ENCODE results near the gene CDCA7L.
"Not testable (repeated sequence)": the region's sequence is repeated elsewhere in the genome, so short reads cannot be mapped to it uniquely, and the experiment has no call there.

CDCA7L gene

DNA sequence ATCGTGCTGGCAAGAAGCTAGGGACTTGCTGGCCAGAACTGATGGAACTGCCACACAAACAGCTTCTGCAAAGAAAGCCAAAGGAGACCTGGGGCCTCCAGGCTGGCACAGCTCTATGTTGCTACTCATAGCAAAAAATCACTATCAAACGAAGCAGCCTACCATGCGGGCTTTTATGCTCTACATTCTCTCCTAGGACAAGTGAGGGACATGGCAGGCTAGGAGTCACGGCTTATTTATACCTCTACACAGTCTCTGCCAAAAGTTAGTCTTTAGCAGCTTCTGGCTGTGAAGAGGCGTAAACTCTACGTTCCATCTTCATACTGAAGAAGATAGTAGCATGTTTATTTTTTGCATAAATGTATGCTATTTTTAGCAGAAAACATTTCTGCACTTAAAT lies 35.4 kb downstream of the CDCA7L start:
- DNase-seq (ENCODE audit: low spot score): no peak

DNA sequence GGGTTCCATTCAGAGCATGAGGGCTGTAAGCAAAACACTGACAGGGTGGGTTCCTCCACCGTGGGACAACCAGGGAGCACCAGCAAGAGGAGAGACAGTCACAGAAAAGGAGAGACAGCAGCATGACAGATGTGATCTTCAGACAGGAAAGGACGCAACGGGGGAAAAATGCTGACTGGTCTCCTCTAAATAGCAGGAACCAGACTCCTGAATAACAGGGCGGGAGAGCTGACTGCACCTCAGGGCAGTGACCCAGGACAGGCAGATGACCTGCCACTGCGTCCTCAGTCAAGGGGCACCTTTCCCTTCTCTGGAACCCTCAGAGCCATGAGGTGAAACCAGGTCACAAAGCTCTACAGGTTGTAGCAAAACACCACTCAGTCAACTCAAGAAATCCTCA lies 37.0 kb downstream of the CDCA7L start:
- DNase-seq (ENCODE audit: low spot score): no peak

DNA sequence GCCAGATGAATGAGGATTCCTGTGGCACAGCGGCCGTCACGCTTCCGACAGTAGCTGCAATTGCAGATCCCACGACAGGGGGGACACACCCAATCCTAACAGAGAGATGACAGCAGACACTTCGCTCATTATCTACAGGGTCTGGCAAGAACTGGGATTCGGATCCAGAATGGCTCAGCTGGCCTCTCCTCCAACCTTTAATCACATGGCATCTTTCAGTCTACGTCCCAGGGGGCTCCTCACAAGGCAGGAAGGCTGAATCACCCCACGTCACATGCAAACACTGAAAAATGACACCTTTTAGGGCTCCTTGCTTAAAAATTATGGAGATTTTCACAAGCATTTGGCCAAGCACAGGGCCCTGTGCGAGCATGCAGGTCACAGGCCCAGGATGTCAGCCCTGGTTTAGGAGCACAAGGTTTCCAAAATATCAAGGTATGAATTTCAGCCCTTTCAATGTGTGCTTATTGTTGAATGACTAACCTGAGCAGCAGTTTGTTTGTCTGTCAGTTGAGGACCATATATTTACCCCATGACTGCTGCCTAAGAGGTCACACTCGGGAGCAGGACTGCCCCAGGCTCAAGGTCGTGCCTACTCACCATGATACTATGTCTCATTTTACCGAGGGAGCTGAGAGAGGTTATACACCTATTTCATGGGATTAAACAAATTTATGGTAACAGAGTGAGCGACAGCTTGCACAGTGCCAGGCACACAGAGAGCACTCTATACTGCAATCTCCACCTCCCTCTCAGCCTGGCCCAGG lies 42.5 kb downstream of the CDCA7L start:
- DNase-seq (ENCODE audit: low spot score): no peak

DNA sequence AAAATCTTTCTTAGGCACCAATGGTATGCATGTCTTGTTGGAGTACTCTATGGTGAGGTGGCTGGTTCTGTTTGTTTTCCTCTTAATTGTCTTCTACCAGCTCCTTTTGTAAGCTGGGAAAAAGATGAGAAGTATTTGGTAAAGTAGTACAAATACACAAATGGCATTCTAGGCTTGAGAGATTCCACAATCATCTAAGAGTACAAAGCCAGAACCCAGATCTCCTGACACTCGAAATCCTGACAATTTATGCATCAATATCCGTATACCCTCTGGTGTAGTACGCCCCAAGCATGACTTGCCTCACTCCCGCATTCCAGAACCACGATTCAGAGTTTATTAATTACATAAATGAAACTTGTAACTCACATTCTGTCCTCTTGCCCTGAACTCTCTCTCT lies 43.5 kb downstream of the CDCA7L start:
- peak; percentile 10 for DNase-seq (ENCODE audit: low spot score)

DNA sequence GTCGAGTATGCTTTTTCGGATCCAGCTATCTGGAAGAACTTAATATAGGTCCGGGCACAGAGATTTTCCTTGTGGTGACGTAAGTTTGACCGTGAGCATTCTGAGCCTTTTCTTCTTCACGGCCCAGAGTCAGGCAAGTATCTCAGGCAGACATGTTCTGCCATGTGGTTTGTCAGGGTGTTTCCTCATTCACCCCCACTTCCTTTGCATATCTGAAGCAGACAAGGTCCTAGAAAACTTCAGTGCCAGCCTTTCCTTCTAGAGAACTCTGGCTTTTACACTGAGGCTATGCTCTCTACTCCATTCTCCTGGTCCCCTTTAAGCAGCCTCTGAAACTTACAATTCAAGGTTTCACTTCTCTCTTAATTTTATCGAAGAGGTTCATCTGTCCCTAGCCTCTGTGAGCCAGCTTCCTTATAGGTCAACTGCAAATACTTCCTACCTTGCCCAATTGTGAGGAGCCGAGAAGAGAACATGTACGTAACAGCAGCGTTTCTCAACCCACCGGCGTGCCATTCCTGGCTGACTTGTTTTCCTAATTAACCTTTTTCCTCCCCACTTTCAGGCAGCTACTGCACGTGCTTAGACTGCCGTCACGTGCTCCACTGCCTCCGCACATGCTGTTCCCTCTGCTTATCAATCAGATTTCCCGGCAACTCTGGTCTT lies 47.3 kb downstream of the CDCA7L start:
- no peak for DNase-seq (ENCODE audit: low spot score)

DNA sequence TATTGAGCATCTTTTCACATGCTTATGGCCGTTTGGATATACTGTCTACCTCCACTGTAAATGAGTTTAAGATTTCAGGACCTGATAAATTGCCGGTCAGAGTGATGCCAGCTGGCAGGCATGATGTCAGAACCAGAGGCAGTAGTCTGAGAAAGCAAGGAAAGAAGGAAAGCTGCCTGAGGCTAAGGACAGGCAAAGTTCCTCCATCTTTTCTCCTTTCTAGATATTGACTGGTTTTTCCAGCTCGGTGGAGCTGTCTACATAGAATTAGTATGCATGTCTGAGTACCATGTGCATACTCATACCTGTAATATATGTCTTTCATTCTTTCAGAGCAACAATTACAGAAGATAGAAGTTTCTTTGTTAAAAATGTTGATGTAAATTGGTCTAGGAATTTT lies 52.3 kb downstream of the CDCA7L start:
- DNase-seq (ENCODE audit: low spot score): no peak

DNA sequence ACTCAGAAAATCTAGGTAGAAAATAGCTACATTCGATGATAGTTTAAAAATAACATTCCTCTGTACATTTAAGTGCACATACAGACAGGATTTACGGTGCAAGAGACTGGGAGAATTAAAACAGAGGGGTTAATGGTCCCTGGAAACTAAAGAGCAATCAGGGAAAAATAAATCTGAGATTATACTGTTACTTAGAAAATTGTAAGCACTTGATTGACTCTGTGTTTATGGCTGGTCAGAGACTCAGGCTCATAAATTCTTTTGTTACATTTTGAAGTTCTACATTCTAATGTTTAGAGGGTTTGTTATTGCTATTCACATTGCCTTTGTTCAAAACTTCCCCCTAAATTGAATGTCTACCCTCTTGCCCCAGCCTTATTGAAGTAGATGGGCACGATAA lies 54.4 kb downstream of the CDCA7L start:
- DNase-seq (ENCODE audit: low spot score): no peak

DNA sequence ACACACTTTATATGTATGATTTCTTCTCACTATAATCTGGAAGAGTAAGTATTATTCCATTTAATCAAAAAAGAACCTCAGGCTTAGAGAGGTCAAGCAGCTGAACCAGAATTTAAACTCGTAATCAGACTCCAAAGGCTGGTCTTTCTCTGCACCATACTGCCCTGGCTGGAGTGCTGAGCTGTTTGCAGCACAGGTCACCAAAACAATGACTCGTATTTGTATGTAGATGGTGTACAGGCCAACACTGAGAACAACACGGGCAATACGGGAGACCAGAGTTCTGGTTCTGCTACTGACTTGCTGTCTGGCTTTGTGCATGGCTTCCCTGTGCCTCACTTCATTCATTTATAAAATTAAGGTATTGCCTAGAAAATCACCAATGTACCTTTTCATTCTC lies 57.9 kb downstream of the CDCA7L start:
- DNase-seq (ENCODE audit: low spot score): no peak

DNA sequence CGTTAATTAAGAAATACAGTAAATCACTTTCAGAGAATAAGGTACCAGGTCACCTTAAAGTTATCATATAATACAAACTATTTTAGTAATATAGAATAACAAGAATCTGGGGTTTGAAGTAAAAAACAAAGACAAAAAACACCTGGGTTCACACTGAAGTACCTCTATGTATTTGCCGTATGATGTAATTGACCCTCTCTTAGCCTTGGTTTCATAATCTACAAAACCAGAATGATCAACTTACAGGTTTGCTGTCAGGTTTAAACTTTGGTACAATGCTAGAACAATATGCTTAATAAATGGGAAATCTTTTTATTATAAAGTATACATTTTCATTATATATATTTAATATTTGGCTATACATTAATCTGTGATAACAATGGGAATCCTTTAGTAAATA lies 58.3 kb downstream of the CDCA7L start:
- no peak for DNase-seq (ENCODE audit: low spot score)

DNA sequence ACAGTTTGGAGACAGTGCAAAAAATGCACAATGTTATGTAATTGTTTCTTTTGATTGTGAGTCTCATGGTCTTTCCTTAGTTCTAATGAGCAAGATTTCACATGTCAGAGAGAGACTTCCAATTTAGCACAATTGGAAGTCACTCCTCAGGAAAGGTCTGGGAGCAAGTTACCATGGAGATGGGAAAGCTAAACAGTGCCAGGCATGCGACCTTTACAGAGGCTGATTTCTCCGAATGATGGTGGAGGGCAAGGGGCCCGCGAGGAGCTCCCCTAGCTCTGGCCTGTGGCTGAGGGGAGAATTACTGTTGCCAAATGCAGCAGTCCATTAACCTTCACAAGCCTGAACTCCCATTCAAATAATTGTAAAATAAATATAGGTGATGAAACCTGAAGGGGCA lies 59.3 kb downstream of the CDCA7L start:
- DNase-seq (ENCODE audit: low spot score): no peak

DNA sequence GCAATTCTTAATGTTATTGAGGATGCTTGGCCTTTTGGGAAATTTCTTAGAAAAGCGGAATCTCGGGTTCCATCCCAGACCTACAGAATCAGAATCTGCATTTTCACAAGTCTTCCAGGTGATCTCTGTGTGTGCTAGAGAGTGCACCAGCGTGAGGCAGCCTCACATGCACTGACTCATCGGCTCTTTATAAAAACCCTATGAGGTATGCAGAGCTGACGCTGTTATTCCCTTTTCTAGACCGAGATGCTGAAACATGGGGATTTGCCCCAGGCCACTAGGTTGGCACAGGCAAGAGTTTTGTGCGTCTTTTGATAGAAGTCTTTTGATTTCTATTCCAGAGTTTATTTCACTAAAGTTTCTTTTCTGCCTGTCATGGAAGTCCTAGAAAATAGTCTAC lies 61.2 kb downstream of the CDCA7L start:
- DNase-seq (ENCODE audit: low spot score): no peak

DNA sequence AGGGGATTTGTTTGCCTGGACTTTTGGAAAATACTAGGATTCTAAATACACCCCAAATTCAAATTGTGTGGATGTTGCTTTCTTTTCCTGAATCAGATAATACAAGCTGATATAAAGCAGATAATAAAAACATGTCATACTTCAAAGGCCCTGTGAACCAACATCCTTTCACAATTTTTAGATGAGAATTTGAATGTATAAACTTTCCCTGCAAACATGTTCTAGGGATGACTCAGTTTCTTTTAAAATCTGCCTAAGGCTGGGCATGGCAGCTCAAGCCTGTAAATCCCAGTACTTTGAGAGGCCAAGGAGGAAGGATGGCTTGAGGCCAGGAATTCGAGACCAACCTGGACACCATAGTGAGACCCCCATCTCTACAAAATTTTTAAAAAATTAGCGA lies 62.2 kb downstream of the CDCA7L start:
- DNase-seq (ENCODE audit: low spot score): not testable (repeated sequence)

DNA sequence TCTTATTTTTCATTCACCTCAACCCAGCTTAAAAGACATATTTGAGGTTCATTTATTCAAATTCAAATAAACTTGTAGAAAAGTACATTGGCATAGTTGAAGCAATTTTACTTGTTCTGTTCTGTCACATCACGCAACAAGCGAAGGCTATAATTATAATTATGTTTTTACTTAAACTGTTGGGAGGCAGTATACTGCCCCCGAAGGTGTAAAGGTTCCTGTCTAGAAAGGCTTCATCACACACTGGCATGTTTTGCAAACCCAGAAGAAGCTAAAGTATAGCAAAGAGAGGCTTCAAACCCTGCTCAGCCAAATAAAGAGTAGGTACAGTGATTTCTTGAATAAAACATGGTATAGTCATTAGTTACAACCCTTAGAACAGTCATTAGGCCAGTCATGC lies 62.6 kb downstream of the CDCA7L start:
- no peak for DNase-seq (ENCODE audit: low spot score)

DNA sequence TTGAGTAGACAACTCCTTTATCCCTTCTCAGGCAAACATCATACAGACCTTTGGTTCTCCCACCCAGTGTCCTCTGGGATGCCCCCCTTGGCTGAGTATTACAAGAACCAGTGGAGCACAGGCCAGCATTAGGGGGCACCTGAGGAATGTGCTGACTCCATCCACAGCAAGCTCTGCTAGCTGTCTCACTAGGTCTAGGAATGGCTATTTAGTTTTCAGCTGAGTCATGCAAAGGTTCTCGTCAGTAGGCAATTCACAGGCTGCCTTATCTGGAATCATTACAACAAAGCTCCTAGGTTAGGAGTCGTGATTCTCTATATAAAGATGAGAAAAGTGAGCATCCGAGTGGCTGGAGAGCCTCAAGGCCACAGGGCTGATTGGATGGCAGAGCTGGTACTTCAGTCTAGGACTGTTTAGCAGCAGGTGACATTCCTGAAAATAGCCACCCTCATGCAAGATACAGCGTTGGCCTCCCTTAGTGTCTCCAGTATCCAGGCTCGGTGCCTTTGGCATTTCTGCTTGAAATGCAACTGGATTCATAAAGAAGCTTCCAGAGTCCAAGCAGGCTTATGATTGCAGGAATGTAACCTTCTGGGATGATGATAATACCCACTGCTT lies 75.8 kb downstream of the CDCA7L start:
- peak; percentile 6 for DNase-seq (ENCODE audit: low spot score)

DNA sequence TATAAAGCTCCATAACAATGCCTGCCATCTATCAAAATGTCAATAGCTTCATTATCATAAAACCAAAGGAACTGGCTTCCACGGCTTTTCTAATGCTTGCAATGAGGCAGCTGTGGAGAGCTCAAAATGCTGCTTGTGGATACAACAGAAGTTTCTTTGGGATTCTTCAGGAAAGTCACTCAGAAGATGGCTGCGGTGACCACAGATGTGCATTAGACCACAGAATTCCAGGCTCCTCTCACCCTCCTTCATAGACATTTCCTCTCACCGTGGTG lies 77.2 kb downstream of the CDCA7L start:
- DNase-seq (ENCODE audit: low spot score): no peak

DNA sequence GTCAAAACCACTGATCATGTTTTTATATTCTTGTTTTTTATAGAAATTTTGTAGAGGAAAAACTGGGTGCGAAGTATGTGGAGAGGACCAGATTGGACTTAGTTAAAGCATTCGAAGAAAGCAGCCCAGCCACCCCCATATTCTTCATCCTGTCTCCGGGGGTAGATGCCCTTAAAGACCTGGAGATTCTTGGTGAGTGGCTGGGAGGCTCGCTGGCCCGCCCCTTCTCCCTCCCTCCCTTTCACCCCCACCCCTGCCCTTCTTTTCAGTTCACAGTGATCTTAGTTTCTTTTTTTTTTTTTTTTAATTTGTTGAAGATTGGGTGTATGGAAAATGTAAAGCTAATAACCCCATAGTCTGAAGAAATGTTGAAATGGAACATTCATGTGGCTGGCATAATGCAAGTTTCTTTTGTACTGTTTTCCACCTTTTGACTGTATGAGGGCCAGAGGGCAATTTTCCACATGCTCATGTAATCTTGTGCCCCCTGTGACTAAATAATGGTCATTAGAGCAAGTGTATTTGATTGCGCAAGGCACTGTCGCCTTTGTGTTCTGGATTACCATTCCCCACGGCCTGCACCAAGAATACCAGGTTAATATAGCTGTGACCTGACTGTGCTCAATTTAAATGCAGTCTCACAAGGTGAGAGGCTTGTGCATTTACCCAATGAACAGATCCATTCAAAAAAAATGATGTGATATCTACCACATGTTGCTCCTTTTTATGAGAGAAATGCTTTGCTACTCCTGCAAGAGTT lies 77.7 kb downstream of the CDCA7L start:
- DNase-seq (ENCODE audit: low spot score): no peak

DNA sequence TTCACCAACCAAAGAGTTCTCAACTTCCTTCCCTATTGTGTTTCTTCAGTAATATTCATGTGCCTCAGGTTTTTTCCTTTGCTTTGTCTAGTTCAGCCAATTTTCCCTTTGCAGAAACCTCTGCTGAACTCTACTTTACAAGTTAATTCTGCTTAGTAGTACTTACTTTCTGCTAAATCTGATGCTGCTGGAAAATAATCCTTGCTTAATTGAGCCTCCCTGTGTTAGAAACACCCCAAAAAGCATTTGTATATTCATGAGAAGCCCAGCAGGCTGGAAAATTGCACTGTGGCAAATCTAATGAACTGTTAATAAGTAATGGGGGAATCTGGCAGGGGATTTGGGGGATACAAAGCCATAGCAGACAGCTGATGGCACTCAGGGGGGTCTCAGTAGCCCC lies 78.5 kb downstream of the CDCA7L start:
- no peak for DNase-seq (ENCODE audit: low spot score)

DNA sequence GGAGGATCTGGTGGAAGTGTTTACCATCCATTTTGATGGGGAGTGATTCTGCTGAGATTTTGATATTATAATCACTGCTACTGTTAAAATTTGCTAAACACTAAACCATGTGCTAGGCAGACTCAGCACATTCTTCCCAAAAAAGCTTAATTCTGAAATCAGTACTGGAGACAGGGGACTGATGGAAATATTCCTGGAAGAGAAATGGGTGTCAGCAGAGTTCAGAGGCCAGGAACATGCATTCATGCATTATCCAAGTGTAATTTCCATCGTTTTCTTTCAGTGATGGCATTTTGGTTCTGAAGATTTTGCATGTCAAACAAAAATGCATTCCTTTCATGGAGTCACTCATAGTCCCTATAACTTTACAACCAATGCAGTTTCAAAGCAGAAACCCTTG lies 79.0 kb downstream of the CDCA7L start:
- DNase-seq (ENCODE audit: low spot score): no peak

DNA sequence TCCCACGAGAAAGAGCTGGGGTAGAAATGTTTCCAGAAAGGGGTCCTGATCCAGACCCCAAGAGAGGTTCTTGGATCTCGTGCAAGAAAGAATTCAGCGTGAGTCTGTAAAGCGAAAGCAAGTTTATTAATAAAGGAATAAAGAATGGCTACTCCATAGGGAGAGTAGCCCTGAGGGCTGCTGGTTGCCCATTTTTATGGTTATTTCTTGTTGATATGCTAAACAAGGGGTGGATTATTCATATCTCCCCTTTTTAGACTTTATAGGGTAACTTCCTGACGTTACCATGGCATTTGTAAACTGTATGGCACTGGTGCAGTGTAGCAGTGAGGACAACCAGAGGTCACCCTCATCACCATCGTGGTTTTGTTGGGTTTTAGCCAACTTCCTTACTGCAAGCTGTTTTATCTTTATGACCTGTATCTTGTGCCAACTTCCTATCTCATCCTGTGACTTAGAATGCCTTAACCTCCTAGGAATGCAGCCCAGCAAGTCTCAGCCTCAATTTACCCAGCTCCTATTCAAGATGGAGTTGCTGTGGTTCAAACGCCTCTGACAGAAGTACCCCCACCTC lies 80.0 kb downstream of the CDCA7L start:
- not testable (repeated sequence) for DNase-seq (ENCODE audit: low spot score)

DNA sequence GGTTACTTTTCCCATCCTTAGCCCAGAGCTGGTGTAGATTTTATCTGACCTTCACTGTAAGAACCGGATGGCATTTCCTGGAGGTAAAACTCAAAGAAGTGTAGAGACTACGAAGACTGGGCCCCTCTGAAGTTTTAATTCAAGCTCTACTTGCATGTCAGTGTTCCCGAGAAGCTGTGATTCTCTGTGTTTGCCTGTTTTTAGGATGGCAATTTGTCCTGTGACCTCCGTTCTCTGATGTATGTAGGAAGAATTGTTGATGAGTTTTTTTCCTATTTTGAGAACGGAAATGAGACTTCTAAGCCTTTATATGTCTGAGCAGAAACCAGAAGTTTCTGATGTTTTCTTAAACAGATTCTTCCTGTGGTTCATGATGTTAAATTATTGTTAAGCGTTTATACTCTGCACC lies 94.1 kb downstream of the CDCA7L start:
- DNase-seq (ENCODE audit: low spot score): no peak
